HepG2 (cell line): ENCODE results near the gene RNH1. TPM values are rescaled to one million over a fixed set of nuclear protein-coding genes. Genes with fewer than 3 reads are reported as not detected.

ENCODE experiments used
- ARHGAP35 ChIP-seq: sonication (generic); formaldehyde crosslinking; IDR thresholded peaks from 2 replicates; pipeline ENCODE4 v1.9.0; 2022; ENCODE audit warnings: mild to moderate bottlenecking, inconsistent platforms, moderate library complexity, missing genetic modification reagents, borderline replicate concordance
- ASH2L ChIP-seq: fragments of 300-600, 200-600 bp; sonication (generic); IDR thresholded peaks from 2 replicates; pipeline ENCODE4 v1.7.0; 2017; ENCODE audit warnings: low read depth, mild to moderate bottlenecking, moderate library complexity, mixed read lengths, low read length; ENCODE audit not compliant: insufficient read length
- CREB1 ChIP-seq, 2 experiments: fragments of 450-650 bp in 1 of 2; IDR thresholded peaks; 2 replicates each; pipeline ENCODE4 v1.6.1; 2016 to 2017; ENCODE audit warnings: control low read depth in 1 of 2, mild to moderate bottlenecking in 1 of 2, missing compliant biosample characterization in 1 of 2, missing genetic modification characterization in 1 of 2
- HIC2 ChIP-seq: sonication (generic); formaldehyde crosslinking; IDR thresholded peaks from 2 replicates; pipeline ENCODE4 v1.9.0; 2022; ENCODE audit warnings: low read depth, missing genetic modification reagents
- HNF1A ChIP-seq, 2 experiments: sonication (generic) in 1 of 2; formaldehyde crosslinking in 1 of 2; IDR thresholded peaks; 2 replicates each; pipeline versions ENCODE4 v1.4.0 to v1.6.1; 2016 to 2020; ENCODE audit warnings: borderline replicate concordance in 1 of 2, low read depth in 1 of 2, mild to moderate bottlenecking in 1 of 2, missing genetic modification reagents in 1 of 2
- HOXA3 ChIP-seq: sonication (generic); formaldehyde crosslinking; IDR thresholded peaks from 2 replicates; pipeline ENCODE4 v1.5.0; 2020; ENCODE audit warnings: missing genetic modification reagents
- JDP2 ChIP-seq: sonication (generic); formaldehyde crosslinking; IDR thresholded peaks from 2 replicates; pipeline ENCODE4 v1.8.1; 2022; ENCODE audit warnings: missing genetic modification reagents, borderline replicate concordance
- KLF13 ChIP-seq: sonication (generic); formaldehyde crosslinking; IDR thresholded peaks from 2 replicates; pipeline ENCODE4 v1.4.0; 2020; ENCODE audit warnings: mild to moderate bottlenecking, missing genetic modification reagents
- MAX ChIP-seq: IDR thresholded peaks from 2 replicates; pipeline ENCODE4 v1.6.1; 2012; ENCODE audit warnings: inconsistent platforms
- MTF2 ChIP-seq: sonication (generic); formaldehyde crosslinking; IDR thresholded peaks from 2 replicates; pipeline ENCODE4 v1.5.0; 2020; ENCODE audit warnings: missing genetic modification reagents, borderline replicate concordance
- PHF21A ChIP-seq: sonication (generic); formaldehyde crosslinking; IDR thresholded peaks from 2 replicates; pipeline ENCODE4 v1.5.0; 2020; ENCODE audit warnings: mild to moderate bottlenecking, missing genetic modification reagents
- POLR2A ChIP-seq, 2 experiments: IDR thresholded peaks; 2 replicates each; pipeline ENCODE4 v1.6.1; 2011; ENCODE audit warnings: low read depth in 2 of 2, low read length in 2 of 2, mild to moderate bottlenecking in 1 of 2, moderate library complexity in 1 of 2; ENCODE audit not compliant: insufficient read depth in 1 of 2
- SIN3B ChIP-seq: fragments of 150-350 bp; IDR thresholded peaks from 2 replicates; pipeline ENCODE4 v1.6.1; 2014; ENCODE audit warnings: low read length
- SNRNP70 ChIP-seq: fragments of 200-400 bp; formaldehyde crosslinking; IDR thresholded peaks from 2 replicates; pipeline ENCODE4 v1.6.1; 2017; ENCODE audit warnings: mild to moderate bottlenecking, low read depth, low read length, moderate library complexity
- SP1 ChIP-seq, 2 experiments: fragments of 450-650 bp in 1 of 2; sonication (generic) in 1 of 2; formaldehyde crosslinking in 1 of 2; IDR thresholded peaks; 2 replicates each; pipeline versions ENCODE4 v1.4.0 to v1.6.1; 2016 to 2020; ENCODE audit warnings: missing genetic modification reagents in 1 of 2
- TOPORS ChIP-seq: sonication (generic); formaldehyde crosslinking; IDR thresholded peaks from 2 replicates; pipeline ENCODE4 v1.8.0; 2023; ENCODE audit warnings: mild to moderate bottlenecking, missing genetic modification reagents
- ZBTB7A ChIP-seq: sonication (generic); formaldehyde crosslinking; IDR thresholded peaks from 2 replicates; pipeline ENCODE4 v1.8.0; 2022; ENCODE audit warnings: mild to moderate bottlenecking, missing genetic modification reagents
- ZC3H4 ChIP-seq: sonication (generic); formaldehyde crosslinking; IDR thresholded peaks from 2 replicates; pipeline ENCODE4 v1.4.0; 2020; ENCODE audit warnings: missing genetic modification reagents, borderline replicate concordance
- ZNF275 ChIP-seq: sonication (generic); formaldehyde crosslinking; IDR thresholded peaks from 2 replicates; pipeline ENCODE4 v1.8.0; 2022; ENCODE audit warnings: missing genetic modification reagents, mild to moderate bottlenecking, inconsistent platforms, borderline replicate concordance
- ZNF557 ChIP-seq: sonication (generic); formaldehyde crosslinking; IDR thresholded peaks from 2 replicates; pipeline ENCODE4 v1.4.0; 2020; ENCODE audit warnings: missing genetic modification reagents
- ZNF616 ChIP-seq: sonication (generic); formaldehyde crosslinking; IDR thresholded peaks from 2 replicates; pipeline ENCODE4 v1.5.0; 2020; ENCODE audit warnings: low read depth, mild to moderate bottlenecking, missing genetic modification reagents
- ZNF792 ChIP-seq: IDR thresholded peaks from 2 replicates; pipeline ENCODE4 v1.6.1; 2016
- polyA plus RNA-seq, 8 experiments: library from polyadenylated mRNA; depleted of rRNA in 3 of 8; stranded (reverse) in 7 of 8; unstranded in 1 of 8; fragments of >200 nt; fragmentation: Illumina TruSeq in 4 of 8; extraction: Trizol in 4 of 8; gene quantifications; 2 replicates each; pipeline versions ENCODE4 v1.2.1 to v1.2.3, GENCODE V29; 2011 to 2016; ENCODE audit warnings: low read depth in 4 of 8, missing spikeins in 1 of 8, mixed read lengths in 1 of 8; ENCODE audit not compliant: insufficient read depth in 1 of 8
- total RNA-seq, 5 experiments: library from RNA; depleted of rRNA; stranded (reverse); fragments of >200 nt; fragmentation: Illumina TruSeq; extraction: Trizol; gene quantifications; 2 replicates each; pipeline ENCODE4 v1.2.3, GENCODE V29; 2016; ENCODE audit warnings: low read depth in 1 of 5

The RNH1 gene
- total and polyA plus RNA-seq, 2 of the 13 experiments (the other 11 are each of a cell fraction or from before 2014, with no cell fraction given): 36.0 to 74.1 TPM

- TF ChIP-seq ZNF275 (peak; percentile 63; the same call in 1 of the 2 replicates), ZNF792 (CRISPR knock-in tag) (peak; percentile 43; the same call in 1 of the 2 replicates), ZBTB7A (CRISPR knock-in tag) (0 out of 2 replicates have a peak, but pooled peaks have one; percentile 42), ASH2L (no peak), ZC3H4 (CRISPR knock-in tag) (no peak), KLF13 (CRISPR knock-in tag) (no peak), ZNF616 (peak; percentile 56; the same call in 1 of the 2 replicates), MTF2 (peak; percentile 78; the same call in 1 of the 2 replicates), PHF21A (CRISPR knock-in tag) (peak; percentile 72; the same call in 1 of the 2 replicates), SIN3B (no peak), ARHGAP35 (CRISPR knock-in tag) (no peak; the same call in 1 of the 2 replicates), MAX (no peak; the same call in 1 of the 2 replicates), SNRNP70 (no peak), HNF1A (IDR thresholded peaks at IDR 0.05; ENCODE audit: low read depth) (no peak), HNF1A (CRISPR knock-in tag; IDR thresholded peaks at IDR 0.05; ENCODE audit: borderline replicate concordance) (peak; percentile 40; the same call in 1 of the 2 replicates), HIC2 (CRISPR knock-in tag) (0 out of 2 replicates have a peak, but pooled peaks have one; percentile 24), ZNF557 (CRISPR knock-in tag) (no peak), TOPORS (CRISPR knock-in tag) (no peak), JDP2 (CRISPR knock-in tag) (no peak; the same call in 1 of the 2 replicates), POLR2A (IDR thresholded peaks at IDR 0.05; ENCODE audit: insufficient read depth in 1 of 2, low read depth in 2 of 2, low read length in 2 of 2) (no peak), CREB1 (IDR thresholded peaks at IDR 0.05) (peak; percentile 22; the same call in 1 of the 2 replicates), CREB1 (CRISPR knock-in tag; IDR thresholded peaks at IDR 0.05) (no peak), SP1 (IDR thresholded peaks at IDR 0.05) (no peak), SP1 (CRISPR knock-in tag; IDR thresholded peaks at IDR 0.05) (peak; percentile 94), HOXA3 (CRISPR knock-in tag) (peak; percentile 69; the same call in 1 of the 2 replicates)
These were observed 11.6 kb upstream of the RNH1 start (continued) for GRCh38 chr11:518463-519202.
